Stimulated activated CD8-positive, alpha-beta memory T cell treated with anti-CD3 and anti-CD28 coated beads, Interleukin-12 subunit alpha, Interleukin-12 subunit beta, amount 100 ng/mL, for 24 hours (primary cell): Measurements from ENCODE around the gene MVB12B.

Experiments
- DNase-seq: peaks from one replicate; pipeline ENCODE4 v3.0.0-alpha.2; 2020; ENCODE audit errors: extremely low read depth

Gene MVB12B

DNA sequence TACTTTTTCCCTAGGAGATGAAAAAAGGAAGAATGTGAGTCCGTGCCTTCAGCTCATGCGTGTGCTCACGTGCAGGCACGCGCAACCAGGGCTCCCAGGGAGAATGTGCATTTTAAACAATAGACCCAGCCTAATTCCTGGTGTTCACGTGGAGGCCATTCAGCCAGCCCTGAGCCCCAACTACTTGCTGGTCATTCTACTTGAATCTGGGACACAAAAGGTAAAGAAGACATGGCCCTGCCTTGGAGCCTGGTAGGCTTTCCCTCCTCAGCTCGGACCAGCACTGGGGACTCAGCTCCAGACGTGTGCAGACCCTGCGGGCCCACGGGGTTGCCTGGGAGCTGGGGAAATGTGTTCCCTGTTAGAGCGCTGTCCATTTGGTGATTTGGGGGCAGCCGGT, 125.5 kb downstream of the MVB12B start:
- no peak for DNase-seq

DNA sequence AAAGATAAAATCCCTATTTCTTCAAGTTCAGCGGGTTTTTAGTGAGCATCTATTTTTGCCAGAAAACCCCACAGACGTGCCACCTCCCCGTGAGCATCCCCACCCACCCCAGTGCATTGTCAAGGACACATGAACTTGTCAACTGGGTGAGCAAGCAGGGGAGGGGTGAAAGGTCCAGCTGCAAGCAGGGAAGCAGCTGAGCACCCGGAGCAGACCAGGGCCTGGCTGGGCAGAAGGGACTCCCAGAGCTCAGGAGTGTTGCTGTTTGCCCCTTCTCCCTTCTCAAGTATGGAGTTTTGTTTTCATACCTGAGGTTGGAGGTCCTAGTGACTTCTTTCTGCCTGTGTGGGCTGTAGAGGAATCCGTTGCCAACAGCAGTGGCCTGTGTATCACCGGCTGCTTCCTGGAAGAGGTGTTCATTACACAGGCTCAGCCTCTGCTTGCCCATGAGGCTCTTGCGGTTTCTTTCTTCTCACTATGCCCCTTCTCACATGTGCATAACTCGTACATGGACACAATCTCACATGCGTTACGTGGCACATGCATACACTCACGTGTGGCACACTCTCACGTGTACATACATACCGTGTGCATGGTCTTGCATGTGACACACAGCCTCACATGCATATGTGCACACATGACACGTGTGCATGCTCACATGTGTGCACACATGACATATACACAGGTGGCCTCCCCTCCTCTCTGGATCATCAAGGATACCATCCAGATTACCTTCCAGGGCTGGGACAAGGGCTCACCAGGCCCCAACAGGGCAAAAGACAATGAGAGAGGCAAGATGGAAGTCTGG, 126.7 kb downstream of the MVB12B start:
- no peak for DNase-seq

DNA sequence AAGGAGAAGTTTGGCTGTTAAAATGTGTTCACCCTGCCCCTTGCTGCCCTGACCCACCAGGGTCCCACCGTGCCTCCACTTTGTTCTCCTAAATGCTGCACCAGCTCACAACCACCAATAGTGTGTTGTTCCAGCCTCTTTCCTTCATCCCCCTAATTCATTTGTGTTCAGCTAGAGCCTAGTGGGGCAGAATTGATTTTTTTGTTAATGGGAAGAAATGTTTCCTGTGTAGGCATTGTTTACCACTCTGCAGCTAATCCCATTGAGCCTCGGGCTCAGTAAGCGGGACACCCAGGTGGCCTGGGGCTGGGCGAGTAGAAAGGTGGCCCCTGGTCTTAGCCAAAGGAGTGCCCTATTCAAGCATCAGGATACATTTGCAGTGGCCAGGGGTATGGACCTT, 127.6 kb downstream of the MVB12B start:
- DNase-seq, result no peak

DNA sequence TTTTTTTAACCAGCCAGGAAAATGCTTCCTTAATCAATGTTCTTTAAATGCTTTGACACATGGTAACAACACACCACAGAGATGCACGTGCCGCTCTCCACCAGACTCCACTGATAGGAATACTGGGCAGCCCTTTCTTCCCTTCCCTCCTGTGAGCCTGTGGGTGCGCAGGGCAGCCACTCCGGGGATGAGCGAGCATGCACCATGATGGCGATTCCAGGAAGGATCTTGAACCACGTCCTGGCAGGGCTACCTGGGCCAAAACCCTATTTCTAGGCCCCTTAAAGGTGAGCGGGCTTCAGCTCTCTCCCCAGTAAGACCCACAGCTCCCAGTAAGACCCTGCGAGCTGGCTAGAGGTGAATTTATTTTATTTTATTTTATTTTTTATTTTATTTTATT, 128.2 kb downstream of the MVB12B start:
- no peak for DNase-seq

DNA sequence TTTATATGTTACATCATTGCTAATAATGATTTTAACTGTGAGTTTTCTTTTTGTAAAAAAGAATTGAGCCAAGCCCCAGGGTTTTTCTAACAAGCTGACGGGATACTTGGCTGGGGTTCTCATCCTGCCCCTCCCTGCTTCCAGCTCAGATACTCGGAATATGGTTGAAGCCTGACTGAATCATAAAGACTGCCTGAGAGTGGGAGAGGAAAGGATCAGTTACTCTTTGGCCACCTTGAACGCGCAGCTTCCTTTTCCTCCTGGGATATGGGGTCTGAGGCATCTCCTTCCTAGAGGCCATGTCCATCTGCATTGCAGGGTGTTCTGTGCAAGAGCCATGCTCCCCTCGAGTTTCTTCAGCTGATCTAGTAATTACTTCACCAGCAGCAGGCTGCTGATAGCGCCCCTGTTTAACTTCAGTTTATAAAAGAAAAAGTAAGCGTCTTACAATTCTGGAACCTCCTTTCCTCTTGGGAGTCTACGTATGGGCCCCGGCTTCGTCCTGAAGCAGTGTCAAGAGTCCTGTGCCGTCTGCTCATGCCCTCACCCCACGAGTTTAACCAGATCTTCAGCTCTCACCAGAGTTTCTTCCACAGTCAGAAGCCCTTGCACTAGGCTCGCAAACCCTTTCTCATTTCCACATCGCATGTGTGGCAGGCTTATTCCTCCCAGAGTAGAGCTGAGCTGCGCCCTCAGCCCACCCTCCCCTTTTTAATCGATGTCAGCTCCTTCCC, 130.0 kb downstream of the MVB12B start:
- no peak for DNase-seq

DNA sequence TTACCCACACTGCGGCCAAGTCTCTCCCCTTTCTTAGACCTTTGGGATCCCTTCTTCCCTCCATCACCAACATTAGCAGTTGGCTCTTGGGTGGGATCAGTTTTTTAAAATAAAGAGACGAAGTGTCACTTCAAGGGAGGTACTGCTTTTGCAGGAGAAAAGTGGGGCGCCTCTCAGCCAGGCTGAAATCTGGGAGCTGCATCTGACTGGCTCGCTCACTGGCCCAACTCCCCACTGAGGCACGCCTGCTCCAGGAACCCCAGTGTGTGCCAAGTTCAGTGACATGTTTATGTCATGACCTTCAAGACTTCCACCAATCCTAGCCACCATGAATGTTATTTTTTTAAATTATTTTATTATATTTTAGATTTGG, 130.5 kb downstream of the MVB12B start:
- DNase-seq, result no peak

DNA sequence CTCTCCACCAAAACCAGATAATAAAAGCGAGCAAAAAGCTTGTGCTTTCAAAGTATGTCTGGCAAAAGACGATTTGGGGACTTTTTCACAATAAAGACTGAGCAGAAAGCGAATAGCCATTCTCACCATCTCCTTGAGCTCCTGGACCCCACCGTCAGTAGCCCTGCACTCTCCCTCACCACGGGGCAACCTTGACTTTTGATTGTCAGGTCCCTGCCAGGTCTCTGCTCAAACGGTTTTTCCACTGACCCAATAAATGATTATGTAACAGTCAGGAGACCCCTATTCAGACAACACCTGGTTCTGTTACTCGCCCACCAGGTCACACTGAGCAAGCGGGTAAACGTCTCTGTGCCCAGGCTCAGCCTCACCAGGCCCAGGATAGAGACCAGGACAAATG, 131.3 kb downstream of the MVB12B start:
- DNase-seq, result no peak

DNA sequence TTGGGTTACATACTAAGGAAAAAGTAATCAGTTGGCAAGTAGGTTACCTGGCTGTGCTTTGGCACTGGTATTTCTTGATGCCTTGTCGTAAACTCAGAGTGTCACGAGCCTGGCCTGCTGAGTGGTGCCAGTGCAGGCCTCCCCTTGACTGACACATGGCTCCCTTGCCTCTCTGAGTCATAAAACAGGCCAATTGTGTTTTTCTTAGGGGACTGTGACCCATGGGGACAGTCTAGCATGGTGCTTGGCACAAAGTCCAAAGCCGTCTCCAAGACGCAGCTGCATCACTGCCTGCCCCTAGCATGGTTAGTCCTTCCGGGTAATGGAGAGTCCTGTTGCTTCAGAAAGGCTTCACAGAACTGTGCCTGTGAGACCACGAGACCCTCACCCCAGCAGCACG, 132.5 kb downstream of the MVB12B start:
- DNase-seq, result no peak

DNA sequence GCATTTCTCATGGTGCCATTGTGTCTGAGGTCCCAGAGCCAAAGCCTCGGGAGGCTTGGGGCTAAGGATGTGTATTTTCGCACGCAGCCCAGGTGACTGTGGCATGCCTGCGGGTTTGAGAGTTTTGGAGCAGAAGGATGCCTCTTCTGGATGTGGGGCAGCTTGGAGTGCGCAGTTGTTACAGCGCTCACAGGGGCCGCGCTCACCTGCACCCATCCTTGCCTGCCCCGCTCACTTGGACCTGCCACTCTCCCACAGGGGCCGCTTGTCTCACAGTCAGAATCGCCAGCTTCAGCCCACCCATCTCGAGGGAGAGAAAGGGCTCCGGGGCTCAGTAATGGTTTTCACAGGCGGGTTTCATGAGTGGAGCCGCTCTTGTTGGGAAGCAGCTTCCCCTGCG, 132.9 kb downstream of the MVB12B start:
- DNase-seq, result no peak

DNA sequence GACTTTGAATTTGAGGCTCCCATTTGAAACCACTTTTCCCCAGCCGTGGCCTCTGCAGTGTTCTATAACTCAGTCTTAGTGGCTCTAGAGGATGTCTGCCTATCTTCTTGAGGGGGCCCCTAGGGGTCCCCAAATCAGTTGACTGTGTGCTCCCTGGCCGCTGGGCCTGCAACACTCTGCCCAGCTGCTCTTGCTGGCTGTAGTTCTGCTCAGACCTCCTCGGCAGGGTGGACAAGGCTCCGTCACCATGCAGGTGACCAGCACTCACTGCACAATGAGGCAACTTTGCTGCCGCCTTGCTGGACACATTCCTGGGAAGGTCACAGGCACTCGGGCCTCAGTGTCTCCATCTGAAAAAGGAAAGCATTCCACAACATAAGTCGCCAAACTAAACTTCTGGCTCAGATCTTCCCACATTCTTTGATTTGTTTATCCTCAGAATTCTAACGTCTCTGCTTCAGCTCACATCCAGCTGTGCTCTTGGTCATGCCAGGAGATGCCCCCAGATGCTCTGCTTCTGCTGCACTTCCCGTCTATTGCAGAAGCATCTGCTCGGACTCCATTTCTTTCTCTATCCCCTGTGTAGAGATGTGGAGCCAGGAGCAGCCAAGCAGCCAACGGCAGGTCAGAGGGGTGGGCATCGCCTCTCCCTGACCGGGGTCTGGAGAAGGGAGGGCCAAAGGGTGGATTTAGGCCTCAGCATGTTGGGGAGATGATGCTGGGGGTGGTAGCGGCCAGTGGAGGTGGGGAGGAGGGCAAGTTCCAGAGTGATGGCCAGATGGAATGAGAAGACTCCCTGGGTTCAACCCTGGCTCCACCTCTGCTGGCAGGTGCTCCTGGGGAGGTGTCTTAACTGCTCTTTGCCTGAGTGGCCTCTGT, 133.6 kb downstream of the MVB12B start:
- DNase-seq, result no peak

DNA sequence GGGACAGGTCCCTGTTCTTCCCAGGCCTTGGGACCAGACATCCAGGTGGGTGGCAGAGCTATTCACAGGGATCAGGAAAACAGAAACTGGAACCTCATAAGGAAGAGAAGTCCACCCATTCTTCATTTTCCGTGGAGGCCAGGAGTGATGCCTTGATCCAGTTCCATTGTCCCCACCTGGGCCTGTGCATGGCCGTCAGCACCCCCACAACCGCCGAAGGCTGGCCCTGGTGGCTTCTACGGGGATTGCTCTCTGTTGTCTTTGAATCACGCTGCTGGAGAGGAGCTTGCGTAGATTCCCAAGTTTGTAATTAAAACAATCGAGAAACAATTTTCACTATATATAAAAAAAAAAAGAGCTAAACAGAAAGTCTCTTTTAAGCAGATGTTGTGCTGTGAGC, 134.4 kb downstream of the MVB12B start:
- DNase-seq, result no peak

DNA sequence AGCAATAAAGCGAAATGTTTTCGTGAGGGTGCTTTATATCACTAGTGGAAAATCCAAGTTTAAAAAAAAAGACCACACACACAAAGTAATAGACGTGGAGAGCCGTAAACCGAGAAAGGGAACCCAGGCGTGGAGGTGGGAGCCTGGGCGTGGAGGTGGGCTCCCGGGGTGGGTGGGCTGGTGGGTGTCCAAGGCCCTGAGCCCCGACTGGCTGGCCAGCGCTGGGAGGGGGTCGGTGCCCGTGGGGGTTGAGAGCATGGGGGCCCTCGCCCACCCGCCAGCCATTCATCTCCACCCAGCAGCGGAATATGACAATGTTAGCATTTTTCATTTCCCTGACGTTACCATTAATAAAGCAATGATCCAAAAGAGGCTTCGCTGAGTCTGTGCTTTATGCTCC, 135.0 kb downstream of the MVB12B start:
- DNase-seq, result no peak

DNA sequence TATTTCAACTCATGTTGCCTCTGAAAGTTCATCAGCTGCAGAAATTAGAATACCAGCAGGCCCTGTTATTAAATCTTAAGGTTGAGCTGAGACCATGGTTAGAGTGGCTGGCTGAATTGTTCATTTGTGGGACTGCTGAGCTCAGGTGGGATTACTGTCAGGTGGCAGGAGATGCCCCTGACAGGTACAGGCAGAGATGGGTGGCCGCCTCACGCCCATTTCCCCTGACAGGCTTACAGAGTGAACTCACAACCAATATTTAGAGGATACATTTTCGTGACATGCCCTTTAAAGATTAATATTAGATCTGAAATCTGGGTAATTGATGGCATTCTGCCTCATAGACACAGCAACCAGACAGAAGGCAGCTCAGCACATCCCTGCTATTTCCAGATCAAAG, 136.0 kb downstream of the MVB12B start:
- no peak for DNase-seq

DNA sequence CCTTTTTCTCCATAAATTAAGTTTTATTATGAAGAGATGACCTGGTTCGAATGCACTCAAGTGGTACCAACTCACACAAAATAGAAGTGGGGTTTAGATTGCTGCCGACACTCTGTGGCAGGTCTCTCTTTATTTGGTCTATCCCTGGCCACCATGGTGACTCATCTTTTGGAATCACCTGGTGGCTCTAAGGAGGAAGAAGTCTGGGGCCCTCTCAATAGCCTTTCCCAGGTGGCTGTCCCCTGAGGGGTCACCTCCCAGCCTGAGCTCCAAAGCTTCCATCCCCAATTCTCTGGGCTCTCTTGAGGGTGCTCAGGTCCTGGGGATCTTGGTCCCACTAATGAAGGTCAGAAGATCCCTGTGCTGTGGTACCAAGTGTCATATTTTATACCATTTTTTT, 136.8 kb downstream of the MVB12B start:
- no peak for DNase-seq

DNA sequence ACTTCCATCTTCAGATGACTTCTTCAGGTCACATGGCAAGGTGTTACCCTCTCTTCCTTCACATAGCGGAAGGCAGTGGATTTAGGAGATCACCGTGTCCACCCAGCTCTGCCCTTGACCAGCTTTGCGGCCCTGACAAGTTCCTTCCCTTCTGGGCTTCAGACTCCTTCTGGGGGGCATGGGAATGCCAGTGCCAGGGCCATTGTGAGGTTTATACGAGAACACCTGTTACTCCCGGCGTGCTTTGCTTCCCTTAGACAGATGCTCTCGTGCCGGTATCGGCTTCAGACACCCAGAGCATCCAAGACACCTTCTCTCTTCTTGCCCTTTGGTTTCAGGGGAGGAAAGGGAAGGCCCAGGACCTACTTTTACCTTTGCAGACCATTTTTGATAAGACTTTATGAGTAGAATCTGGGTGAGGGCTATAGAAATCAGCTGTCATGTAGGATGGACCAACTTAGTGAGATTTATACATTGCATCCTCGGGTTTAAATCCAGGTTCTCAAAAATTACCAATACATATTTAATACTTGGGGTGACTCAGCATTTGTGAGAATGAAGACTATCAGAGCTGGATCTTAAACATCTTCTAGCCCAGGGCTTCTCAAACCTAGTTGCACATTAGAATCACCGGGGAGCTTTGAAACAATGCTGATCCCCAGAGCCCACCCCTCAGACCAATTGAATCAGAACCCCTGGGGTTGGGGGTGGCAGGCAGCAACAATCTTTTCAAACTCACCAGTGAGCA, 138.2 kb downstream of the MVB12B start:
- DNase-seq, result no peak

DNA sequence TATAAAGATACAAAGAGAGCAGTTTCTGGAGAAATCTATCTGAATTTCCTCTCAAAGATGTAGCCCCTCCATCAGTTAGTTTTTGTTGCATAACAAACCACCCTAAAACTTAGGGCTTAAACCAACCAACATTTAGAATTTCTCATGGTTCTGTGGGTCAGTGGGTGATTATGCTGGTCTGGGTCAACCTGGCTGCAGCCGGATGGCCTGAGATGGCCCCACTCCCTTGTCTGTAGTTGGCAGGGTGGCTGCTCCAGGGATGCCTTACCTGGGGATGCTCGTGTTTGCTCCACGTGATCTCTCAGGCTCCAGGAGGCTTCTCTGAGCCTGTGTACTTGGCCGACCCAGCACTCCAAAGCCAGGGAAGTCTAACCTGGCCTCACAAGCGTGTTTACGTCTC, 139.3 kb downstream of the MVB12B start:
- no peak for DNase-seq

DNA sequence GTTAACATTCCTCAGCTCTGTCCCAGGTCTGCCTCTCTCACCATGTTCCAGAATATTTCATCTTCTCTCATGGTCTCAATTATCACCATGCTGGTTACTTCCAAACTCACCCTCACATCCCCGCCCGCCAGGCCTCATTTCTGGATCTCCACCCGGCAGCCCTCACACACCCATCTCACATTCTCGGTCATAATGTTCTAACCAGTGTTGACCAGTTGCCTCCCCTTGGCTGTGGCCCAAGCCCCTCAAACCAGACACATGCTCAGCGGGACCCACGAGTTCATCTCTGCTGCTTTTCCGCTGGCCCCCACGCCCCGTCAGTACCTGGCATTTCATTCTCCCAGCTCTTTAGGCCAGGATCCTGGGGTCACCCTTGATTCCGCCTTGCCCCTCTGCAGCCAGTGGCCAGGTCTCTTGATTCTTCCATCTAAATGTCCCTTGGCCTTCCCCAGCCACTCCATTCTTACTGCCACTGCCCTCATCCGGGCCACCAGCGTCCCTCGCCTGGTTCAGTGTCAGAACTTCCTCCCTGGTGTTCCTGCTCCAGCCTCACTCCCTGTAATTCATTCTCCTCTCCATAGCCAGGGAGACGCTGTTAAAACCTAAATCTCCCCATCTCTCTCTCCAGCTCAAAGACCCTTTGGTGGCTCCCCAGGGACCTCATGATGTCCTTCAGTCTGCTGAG, 141.7 kb downstream of the MVB12B start:
- no peak for DNase-seq

DNA sequence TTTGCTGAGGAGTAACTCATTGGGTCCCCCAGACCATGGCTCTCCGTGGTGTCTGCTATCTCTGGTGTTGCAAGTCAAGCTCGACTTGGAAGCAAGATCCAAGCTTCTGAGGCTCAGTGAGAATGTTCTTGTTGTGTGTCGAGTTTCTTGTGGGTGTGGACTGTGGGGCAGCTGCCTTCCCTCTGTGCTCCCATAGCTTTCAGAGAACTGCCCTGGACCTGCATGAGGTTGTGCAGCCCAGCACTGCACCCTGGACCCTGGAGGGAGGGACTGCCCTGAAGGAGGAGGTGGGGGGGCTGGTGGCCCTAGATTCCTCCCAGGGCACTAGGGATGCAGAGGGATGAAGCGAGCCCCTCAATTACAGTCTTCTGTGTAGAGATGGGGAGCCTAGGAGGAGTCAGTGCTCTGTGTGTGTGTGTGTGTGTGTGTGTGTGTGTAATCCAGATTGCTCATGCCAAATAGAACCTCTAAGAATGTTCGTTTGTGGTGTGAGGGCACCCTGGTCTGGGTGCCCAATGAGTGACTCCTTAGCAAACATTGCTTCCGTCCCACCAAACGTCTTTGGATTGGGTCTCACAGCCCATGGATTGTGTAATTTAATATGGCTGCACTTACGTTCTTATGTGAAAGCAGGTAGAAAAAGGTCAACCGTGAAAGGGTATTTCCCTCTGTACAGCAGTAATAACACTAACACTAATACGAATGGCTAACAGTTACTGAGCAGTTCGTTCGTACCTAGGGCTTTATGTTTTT, 143.8 kb downstream of the MVB12B start:
- DNase-seq, result no peak

DNA sequence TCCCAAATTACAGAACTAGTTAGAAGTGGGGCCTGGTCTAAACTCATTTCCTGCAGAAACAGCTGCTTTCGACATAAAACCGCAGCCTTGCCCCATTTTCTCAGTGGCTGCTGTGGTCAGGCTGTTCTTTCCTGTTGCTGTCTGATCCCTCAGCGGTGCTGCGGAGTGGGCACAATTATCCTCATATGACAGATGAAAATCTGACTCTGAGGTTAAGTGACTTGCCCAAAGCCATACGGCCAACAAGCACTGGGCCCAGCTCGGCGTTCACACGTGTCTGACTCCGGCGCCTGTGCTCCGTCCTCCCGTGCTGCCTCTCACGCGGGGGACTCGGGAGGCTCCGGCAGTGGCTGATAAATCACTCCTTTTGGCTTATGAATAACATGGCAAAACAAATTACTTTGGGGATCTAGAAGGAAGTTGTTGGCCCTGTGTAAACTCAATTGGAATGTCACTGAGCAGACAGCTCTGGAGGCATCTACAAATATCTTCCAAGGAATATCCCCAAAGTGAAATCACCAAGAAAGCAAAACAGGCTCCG, 144.5 kb downstream of the MVB12B start:
- peak; percentile 57 for DNase-seq
